Endothelial cell (in vitro differentiated cells): ENCODE measurements around the gene RNF5. TPM values are rescaled to one million over a fixed set of nuclear protein-coding genes. Genes with fewer than 3 reads are reported as not detected.
"Not testable (repeated sequence)": the region's sequence is repeated elsewhere in the genome, so short reads cannot be mapped to it uniquely, and the experiment has no call there.

Experiments used
- DNase-seq: peaks from one replicate; pipeline ENCODE4 v3.0.0; 2021; ENCODE audit warnings: low spot score
- H3K27ac Mint-ChIP-seq: one replicate; pipeline ENCODE4 v1.8.0; 2021; ENCODE audit warnings: mixed read lengths, inconsistent platforms; ENCODE audit not compliant: unreplicated experiment
- H3K27me3 Mint-ChIP-seq: one replicate; pipeline ENCODE4 v1.8.0; 2021; ENCODE audit warnings: mild to moderate bottlenecking, moderate library complexity, mixed read lengths, inconsistent platforms; ENCODE audit not compliant: unreplicated experiment
- H3K36me3 Mint-ChIP-seq: one replicate; pipeline ENCODE4 v1.8.0; 2021; ENCODE audit warnings: mild to moderate bottlenecking, low read depth, mixed read lengths, inconsistent platforms; ENCODE audit not compliant: unreplicated experiment
- H3K4me1 Mint-ChIP-seq: one replicate; pipeline ENCODE4 v1.8.0; 2021; ENCODE audit warnings: mild to moderate bottlenecking, mixed read lengths, inconsistent platforms; ENCODE audit not compliant: unreplicated experiment
- H3K4me3 Mint-ChIP-seq: one replicate; pipeline ENCODE4 v1.8.0; 2021; ENCODE audit warnings: mild to moderate bottlenecking, mixed read lengths, inconsistent platforms; ENCODE audit not compliant: unreplicated experiment
- H3K9me3 Mint-ChIP-seq: one replicate; pipeline ENCODE4 v1.8.0; 2021; ENCODE audit warnings: mixed read lengths, inconsistent platforms; ENCODE audit not compliant: unreplicated experiment
- total RNA-seq: library from RNA; stranded (reverse); fragmentation: NEBNext Ultra II Directional; extraction: Animal tissue kit (Norgen Biotek cat#: 25700); gene quantifications from one replicate; pipeline ENCODE4 v1.2.1, GENCODE V29; 2021; ENCODE audit not compliant: unreplicated experiment
- TF ChIP-seq, protein P1 (sequence below): fragments of 200-600 bp; sonication (generic); IDR thresholded peaks from one replicate; pipeline ENCODE4 v1.5.0; 2021; ENCODE audit warnings: antibody characterized with exemption; ENCODE audit not compliant: unreplicated experiment

Gene RNF5
- total RNA-seq, 1 donor from 2014 or later = 44.4 TPM

DNA sequence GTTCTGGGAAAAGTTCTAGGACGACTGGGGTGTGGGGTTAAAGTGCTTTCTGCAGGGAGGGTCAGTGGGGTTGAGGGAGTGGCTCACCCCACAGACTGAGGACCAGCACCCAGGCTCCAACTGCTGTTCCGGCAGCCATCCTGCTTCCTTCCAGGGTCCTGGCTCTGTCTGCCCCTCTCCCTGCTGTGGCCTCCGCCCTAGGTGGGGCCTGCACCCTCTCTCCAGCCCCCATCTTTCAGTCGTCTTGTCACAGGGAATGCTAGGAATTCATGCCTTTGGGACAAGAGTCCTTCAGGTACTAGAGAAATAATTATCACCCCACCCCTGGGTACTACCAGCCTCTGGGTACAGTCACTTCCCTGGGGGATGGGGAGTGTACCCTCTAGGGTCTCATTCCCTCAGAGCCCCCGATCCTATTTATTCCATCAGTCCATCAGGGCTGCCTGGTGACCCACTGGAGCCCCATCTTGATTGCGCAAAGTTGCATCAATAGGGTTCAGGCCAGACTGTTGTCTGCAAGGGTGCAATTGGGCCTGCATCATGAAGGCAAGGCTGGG, 6.0 kb downstream of the RNF5 start, which contains the start of gene AGER:
Gene AGER (minus strand): TSS at position 170 of the 557 bp plus-strand sequence. CDS start 31 bp downstream, at position 139.
- H3K36me3 Mint-ChIP-seq = peaks cover 29% of the 10 kb centered on the region
- H3K27me3 Mint-ChIP-seq = peaks cover 17% of the 10 kb centered on the region
- no peak within 1 kb of the TSS for H3K4me3 Mint-ChIP-seq
- peaks cover 63% of the 10 kb centered on the region for H3K4me1 Mint-ChIP-seq
- no peaks in the 10 kb centered on the region for H3K9me3 Mint-ChIP-seq
- H3K27ac Mint-ChIP-seq = peak within 1 kb of the TSS; percentile 65
- TF ChIP-seq, protein P1, sequence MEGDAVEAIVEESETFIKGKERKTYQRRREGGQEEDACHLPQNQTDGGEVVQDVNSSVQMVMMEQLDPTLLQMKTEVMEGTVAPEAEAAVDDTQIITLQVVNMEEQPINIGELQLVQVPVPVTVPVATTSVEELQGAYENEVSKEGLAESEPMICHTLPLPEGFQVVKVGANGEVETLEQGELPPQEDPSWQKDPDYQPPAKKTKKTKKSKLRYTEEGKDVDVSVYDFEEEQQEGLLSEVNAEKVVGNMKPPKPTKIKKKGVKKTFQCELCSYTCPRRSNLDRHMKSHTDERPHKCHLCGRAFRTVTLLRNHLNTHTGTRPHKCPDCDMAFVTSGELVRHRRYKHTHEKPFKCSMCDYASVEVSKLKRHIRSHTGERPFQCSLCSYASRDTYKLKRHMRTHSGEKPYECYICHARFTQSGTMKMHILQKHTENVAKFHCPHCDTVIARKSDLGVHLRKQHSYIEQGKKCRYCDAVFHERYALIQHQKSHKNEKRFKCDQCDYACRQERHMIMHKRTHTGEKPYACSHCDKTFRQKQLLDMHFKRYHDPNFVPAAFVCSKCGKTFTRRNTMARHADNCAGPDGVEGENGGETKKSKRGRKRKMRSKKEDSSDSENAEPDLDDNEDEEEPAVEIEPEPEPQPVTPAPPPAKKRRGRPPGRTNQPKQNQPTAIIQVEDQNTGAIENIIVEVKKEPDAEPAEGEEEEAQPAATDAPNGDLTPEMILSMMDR = no peak
- DNase-seq = no peak

DNA sequence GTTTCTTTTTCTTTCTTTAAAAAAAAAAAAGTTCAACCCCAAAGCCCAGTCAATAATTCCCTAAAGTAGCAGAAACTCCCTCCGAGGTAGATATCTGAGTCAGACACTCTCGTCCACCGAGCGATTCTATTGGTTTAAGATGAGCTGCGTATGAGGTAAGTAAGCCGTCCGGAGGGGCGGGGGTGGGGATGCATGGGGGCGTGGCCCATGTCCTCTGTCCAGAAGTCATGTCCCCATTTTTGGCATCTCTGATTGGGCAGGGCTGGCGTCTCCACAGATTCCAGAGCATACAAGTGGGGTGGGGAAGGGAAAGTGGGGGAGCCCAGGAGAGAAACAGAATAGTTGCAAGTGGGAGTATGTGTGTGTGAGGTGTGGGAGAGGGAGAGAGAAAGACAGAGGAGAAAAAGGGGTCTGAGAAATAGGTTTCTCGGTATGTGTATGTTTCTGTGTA, 7.5 kb downstream of the RNF5 start:
- Mint-ChIP-seq H3K27me3 (peaks cover 14% of the 10 kb centered on the region), H3K27ac (peak overlapping the region; percentile 84), H3K36me3 (peaks cover 27% of the 10 kb centered on the region), H3K4me3 (peak overlapping the region; percentile 87), H3K4me1 (peaks cover 53% of the 10 kb centered on the region)
- not testable (repeated sequence) for DNase-seq, H3K9me3 Mint-ChIP-seq

DNA sequence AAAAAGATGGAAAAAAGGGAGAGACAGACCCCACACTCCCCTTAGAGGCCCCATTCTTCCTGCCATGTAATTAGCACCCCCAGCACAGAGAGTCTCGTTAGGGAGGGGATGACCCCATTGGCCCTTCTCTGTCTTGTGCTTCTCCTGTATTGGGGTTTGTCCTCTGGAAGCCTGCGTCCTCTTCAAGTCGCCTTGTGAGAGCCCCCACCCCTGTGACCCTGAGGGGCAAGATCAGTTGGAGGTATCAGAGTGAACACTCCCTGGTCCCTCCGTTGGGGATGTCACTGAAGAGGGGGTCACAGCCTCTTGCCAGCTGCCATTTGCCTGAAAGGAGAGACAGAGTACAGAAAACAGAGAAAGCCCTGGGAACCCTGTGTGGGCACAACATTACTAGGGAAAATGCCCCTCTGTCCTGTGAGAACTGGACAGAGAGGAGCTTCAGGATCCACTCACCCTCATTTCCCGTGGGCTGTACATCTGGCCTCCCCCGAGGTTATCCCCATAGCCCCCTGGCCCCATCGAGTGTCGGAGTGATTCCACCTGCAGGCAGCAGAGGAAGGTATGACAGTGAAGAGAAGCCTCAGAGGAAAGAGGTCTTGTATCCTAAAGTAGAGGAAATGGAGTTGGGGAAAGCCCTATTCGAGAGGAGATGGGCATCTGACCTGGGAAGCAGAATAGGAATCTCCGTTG, 8.1 kb downstream of the RNF5 start:
- H3K4me3 Mint-ChIP-seq = peak overlapping the region; percentile 87
- peaks cover 27% of the 10 kb centered on the region for H3K36me3 Mint-ChIP-seq
- H3K9me3 Mint-ChIP-seq, DNase-seq: not testable (repeated sequence)
- H3K4me1 Mint-ChIP-seq = peaks cover 52% of the 10 kb centered on the region
- peaks cover 11% of the 10 kb centered on the region for H3K27me3 Mint-ChIP-seq
- peak overlapping the region; percentile 84 for H3K27ac Mint-ChIP-seq

DNA sequence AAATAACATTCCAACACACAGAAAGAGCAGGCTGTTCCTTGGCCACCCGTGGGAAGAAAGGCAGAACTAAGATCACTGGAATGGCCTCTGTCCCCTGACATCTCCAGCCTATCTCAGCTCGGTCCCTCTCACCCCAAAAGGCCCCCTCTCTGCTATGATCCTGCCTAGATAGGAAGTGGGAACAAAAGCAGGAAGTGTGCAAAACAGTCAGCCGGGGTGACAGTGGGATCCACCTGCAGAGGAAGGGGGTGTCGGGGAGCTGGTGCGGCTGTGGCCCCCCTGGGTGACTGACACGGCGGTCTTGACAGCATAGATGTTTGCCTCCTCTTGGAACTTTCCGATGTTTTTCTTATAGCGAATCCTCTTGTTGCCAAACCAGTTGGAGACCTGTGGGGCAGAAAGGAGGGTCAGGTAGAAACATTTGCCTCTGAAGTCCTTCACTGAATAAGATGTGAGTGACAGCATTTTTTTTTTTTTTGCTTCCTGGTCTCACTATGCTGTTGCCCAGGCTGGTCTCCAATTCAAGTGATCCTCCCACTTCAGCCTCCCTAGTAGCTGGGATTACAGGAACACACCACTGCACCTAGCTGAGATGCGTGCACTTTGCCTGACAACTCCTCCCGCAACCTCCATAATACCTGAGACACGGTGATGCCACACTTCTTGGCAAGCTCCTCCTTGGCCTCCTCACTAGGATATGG, 9.0 kb downstream of the RNF5 start:
- Mint-ChIP-seq H3K27ac (peak overlapping the region; percentile 91), H3K4me1 (peaks cover 59% of the 10 kb centered on the region)
- DNase-seq = no peak

DNA sequence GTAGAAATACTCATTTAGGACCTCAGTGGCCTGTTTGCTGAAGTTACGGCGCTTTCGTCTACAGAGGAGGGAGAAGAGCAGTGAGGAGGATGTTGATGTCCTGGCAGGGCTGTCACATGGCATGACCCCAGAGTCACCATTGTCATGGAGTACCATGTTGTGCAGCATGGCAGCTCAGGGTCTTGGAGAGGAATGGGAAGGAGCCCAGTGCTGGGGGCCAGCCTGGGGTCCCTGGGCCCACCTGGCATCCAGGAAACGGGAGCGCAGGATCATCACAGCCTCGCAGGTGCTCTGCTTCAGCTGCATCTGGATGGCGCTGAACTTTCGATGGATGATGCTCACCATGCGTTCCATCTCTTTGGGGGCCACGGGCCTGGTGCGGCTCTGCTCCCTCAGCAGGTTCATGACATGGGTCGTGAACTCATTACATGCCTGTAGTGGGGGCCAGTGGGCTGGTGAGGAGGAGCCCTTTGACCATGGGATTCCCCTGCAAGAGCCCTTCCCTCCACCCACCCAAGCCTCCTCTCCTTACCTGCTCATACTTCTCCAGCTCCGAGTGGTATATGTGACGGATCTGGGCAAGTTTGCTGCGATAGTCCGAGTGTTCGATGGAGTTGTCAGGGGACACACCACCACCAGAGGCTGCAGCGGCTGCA, 9.6 kb downstream of the RNF5 start:
- H3K9me3 Mint-ChIP-seq = not testable (repeated sequence)

More for the DNA sequence above, 9.0 kb downstream of the RNF5 start:
- Mint-ChIP-seq H3K36me3 (peaks cover 27% of the 10 kb centered on the region), H3K4me3 (peak overlapping the region; percentile 87), H3K9me3 (no peaks in the 10 kb centered on the region), H3K27me3 (peaks cover 14% of the 10 kb centered on the region)
- TF ChIP-seq, protein P1 = no peak

DNA sequence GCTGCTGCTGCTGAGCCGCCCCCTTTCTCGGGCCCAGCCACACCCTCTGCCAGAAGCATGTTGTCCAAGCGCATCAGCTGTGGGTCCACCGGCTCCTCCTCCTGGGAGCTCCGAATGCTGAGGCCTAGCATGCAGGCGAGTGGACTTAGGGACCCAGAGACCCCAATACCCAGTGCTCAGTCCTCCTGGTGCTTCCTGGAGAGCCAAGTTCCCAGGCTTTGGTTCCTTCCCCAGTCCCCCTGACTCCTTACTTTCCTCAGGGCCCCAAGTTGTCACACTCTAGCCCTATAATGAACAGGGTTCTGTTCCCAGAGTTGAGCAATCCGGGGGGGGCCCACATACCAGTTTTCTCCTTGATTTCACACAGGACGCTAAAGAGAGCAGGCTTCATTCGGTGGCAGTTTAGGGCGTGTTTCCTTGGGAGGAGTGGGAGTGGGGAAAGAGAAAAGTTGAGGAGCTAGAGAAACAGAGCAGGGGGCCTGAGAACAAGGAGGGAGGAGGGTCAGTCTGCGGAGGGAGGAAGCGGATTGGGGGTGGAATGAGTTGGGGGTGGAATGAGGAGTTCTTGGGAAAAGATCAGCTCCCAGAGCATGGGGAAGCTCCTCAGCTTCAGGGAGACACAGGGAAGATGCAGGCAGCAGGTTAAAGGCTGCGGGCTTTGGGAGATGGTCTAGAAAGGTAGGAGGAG, 10.3 kb downstream of the RNF5 start:
- peak overlapping the region; percentile 100 for H3K4me3 Mint-ChIP-seq
- H3K27me3 Mint-ChIP-seq = peaks cover 16% of the 10 kb centered on the region
- DNase-seq = no peak
- H3K4me1 Mint-ChIP-seq = peaks cover 67% of the 10 kb centered on the region
- H3K9me3 Mint-ChIP-seq = no peaks in the 10 kb centered on the region
- TF ChIP-seq, protein P1 = no peak
- H3K27ac Mint-ChIP-seq = peak overlapping the region; percentile 96
- peaks cover 27% of the 10 kb centered on the region for H3K36me3 Mint-ChIP-seq

More for the DNA sequence above, 9.6 kb downstream of the RNF5 start:
- Mint-ChIP-seq H3K4me1 (peaks cover 62% of the 10 kb centered on the region), H3K36me3 (peaks cover 27% of the 10 kb centered on the region), H3K27ac (peak overlapping the region; percentile 91), H3K27me3 (peaks cover 16% of the 10 kb centered on the region), H3K4me3 (peak overlapping the region; percentile 100)
- not testable (repeated sequence) for DNase-seq
